ENCODE results near the gene TCF7. TPM values are rescaled to one million over a fixed set of nuclear protein-coding genes. Genes with fewer than 3 reads are reported as not detected.

Gene TCF7
- total RNA-seq, 1 donor from 2014 or later: 0.34 TPM

DNA sequence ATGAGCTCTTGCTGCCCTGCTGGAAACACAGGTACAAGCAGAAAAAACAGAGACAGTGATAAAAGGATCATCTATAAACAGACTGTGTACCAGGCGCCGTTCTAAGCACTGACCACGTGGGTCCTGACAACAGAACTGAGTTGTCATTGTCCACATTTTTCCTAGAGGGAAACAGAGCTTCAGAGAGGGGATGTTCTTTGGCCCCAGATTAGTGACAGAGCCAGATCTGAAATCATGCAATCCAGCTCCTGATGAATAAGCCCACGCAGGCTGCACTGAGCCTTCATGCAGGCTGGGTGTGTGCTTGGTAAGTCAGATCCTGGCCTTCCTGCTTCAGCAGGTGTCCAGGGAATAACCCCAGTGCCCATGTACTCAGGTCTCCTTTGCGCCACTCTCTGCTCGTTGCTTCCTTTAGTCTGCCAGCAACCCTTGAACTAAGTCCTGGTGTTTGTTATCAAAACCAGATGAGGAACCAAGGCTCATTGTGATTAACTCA, 22.8 kb upstream of the TCF7 start:
- no peak for DNase-seq

DNA sequence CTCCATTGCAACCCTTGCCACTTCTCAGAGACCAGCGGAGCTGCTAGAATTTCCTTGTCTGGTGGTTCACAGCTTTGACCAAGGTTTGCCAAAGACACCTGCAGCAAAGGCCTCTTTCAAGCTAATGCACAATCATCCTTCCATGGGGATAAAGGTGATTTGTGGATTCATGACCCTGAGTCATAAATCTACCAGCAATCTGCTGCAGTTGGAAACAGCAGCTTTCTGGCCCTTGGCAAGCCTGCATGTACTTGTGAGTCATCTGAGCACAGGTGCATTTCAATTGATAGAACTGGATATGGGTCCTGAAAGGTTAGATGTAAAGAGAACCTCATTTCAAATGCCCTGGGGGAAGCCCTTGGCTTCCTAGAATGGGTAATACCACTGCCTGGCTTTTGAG, 21.6 kb upstream of the TCF7 start:
- DNase-seq: peak; percentile 23

DNA sequence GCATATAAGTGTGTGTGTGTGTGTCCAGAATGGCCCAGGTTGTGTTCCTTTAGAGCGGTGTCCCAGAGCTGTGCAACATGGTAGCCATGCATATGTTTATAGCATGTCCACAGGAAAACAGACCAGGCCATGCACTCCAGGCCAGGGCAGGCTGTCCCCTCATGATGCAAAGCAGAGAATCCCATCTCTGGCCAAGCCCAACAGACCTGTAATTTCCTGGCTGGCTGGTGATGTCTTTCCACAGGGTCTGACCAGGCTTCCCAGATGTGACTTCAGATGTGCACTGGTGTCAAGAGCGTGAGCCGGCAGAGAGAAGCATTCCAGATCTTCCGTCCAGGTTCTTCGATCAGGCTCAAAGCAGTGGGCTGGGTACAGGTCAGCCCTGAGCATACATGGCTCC, 21.1 kb upstream of the TCF7 start:
- DNase-seq: no peak

DNA sequence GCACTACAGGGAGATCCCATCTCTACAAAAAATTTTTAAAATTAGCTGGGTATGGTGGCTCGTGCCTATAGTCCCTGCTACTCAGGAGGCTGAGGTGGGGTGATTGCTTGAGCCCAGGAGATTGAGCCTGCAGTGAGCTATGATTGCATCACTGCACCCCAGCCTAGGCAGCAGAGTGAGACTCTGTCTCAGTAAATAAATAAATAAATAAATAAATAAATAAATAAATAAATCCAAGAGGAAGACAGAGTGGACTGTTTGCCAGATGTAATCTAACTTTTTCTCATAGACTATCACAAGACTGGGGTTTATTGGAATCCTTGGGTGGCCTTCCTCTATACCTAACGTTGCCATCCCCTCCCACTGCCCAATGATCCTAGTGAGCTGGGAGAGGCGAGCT, 19.2 kb upstream of the TCF7 start:
- no peak for DNase-seq

DNA sequence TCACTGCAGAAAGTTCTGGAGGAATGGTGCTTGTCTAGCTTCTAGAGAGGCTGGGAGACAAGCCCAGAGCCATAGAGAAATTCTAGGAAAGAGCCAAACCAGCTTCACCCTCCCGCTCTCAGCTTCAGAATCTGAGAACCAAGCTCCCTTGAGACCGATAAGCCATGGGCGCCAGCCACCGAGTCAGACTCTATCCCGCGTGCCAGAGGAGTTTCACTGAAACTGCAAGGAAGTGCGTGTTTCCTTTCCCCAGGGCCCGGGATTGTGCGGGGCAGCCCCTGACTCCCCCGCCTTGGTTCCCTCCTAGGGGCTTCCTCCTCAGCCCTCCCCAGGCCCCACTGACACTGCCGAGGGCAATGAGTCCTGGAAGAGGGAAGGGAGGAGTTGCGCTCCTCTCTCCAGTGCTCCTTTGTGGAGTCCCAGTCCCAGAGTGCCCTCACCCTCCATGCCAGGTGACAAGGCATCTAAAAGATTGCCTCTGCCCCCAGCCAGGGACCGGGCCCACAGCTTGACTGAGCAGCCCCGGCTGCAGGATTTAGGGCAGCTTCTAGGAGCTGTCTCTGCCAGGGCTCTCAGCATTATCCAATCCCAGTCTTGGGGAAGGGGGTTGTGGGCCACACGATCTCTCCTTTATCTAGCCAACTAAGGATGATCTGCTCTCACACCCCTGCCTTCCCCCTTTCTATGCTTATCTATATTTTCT, 18.4 kb upstream of the TCF7 start:
- DNase-seq: no peak

DNA sequence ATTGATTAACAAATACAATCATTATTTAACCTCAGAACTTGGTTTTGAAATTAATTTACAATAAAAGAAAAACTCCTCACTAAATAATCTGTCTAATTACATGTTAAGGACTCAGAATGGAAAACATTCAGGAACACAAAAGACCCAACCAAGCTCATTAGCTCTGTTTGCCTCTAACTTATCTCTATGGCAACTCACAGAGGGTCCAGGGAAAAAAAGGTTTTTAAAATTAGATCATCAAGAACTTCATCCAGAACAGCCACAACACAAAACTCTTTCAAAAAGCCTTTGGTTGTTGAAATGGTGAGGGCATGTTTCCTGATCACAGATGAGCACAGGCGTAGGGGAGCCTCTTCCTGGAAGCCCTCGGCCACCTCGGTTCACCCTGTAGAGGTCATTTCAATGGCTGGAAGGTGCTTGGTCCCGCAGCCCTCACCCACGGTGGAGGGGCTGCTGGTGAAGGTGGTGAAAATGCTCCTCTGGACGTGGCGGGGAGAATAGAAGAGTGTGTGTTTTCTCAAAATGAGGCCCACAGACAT, 17.2 kb upstream of the TCF7 start:
- no peak for DNase-seq

DNA sequence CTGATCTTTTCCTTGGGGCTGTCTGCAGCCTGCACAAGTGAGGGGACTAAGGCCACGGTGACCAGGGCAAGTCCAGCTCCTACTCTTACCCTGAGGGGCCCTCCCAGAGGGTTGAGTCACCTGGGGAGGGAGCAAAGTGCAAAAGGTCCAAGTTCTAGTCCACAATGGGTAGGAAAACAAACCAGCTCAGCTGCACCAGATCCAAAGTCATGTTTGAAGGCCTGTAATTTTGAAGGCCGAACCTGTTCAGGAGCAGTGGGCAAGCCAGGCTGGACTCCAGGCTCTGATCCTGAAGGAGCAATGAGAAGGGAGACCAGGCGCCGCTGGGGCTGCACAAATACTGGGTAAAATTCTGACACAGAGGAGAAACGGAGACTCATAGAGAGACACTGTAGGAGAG, 15.8 kb upstream of the TCF7 start:
- DNase-seq: no peak

DNA sequence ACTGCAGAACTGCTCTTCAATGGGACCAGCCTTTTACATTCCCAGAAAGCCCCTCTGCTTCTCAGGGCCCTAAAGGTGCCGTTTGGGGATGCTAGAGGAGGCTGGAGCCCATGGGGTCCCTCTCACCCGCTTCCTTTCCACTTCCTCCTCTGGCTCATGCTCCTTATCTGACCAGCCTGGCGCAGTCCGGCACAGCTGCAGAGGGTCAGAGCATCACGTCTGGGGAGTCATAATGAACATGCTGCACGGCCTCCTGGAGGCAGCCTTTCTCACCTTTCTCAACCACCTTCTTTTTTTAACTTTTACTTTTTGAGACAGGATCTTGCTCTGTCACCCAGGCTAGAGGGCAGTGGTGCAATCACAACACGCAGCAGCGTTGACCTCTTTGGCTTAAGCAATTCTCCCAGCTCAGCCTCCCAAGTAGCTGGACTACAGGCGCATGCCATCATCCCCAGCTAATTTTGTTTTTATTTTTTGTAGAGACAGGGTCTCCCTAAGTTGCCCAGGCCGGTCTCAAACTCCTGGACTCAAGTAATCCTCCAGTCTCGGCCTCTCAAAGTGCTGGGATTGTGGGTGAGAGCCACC, 15.1 kb upstream of the TCF7 start:
- no peak for DNase-seq

DNA sequence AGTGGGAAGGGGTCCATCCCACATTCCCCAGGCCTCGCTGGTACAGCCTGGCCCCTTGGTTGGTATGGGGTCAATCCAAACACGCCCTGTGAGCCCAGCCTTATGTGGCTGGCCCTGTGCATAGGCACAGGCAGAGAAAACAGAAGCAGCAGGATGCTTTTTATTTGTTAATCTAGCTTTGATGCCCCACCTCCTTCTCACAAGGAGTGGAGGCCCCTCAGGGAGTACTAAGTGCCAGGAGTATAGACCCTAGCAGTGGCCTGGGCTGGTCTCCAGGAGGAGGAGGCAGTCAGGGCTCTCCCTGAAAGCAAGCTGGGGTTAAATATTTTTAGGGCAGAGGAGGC, 14.6 kb upstream of the TCF7 start:
- no peak for DNase-seq

DNA sequence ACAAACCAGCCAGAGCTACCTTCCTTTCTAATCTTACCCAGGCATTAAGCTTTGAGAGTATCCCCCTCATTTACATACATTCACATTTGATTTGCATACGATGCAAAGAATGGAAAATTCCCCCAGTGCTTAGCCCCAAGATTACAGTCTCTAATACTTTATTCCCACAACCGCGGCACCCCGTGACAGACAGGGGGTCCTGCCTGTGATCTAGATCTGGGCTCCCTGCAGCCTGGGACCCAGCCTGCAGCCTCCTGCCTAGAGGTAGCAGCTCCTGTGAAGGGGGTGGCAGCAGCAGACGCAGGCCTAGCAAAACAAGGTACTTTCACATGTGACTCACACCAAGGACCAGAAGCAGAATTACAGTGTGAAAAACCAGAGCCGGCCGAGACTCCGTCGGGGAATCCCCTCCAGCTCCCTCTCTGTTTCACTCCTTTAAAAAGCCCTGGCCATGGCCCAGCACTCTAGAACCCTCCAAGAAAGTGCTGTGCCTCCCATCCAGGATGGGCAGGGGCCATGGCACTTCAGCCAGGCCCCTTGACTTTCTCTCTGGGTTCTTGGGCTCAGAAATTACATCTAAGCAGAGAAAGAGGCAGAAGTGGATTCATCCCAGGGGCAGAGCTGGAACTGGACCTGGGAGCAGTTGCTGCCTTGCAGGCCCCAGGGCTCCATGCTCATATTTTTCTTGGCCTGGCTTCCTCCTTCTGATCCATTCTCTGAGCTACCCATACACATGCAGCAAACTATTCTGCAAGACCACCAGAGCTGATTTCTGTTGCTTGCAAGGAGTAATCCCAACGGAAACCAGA, 14.0 kb upstream of the TCF7 start:
- DNase-seq: peak; percentile 33

DNA sequence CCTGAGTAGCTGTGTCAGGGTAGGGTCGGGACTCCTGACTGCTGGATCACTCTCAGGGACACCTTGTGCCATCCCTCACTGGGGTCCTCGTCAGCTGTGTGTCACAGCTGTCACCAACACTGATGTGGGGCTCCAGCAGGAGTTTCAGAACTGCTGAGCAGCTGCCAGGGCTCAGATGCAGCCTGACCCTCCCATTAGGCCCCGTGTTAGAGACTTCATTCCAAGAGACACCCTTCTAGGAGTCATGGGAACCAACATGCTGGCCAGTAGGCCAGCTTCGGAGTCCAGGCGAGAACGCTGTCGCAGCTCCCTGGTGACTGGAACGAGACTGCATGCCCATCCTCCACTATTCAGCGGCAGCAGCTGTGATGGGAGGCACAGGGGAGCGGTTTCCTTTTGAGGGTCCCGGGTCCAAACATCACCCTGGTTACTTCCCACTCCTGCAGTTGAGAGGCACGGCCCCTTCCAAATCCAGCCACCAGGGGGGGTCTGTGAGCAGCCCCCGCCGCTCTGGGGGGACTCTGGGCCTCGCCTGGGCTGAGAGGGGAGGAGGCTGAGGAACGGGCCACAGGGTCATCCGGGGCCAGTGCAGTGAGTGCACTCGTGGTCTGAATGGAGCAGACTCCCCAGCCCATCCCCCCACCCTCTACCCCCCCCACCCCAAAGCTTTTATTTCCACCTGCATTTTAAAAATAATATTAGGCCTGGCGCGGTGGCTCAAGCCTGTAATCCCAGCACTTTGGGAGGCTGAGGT, 12.6 kb upstream of the TCF7 start:
- peak; percentile 67 for DNase-seq

DNA sequence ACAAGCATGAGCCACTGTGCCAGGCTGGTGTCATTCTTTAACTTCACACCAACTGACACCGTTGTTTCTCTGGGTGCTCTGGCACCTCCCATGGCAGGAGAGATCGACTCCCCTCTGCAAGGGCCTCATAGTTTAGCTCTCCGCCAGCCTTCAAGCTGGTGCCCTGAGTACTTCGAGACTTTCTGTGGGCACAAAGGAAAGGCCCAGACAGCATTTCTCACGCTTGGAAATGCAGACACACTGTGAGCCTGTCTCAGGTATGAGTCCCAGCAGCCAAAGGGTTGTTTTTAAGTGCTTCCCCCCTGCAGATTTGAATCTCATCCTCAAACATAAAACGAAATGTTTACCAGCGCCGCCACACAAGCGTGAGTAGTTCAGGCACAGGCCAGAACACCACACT, 11.1 kb upstream of the TCF7 start:
- DNase-seq: no peak

DNA sequence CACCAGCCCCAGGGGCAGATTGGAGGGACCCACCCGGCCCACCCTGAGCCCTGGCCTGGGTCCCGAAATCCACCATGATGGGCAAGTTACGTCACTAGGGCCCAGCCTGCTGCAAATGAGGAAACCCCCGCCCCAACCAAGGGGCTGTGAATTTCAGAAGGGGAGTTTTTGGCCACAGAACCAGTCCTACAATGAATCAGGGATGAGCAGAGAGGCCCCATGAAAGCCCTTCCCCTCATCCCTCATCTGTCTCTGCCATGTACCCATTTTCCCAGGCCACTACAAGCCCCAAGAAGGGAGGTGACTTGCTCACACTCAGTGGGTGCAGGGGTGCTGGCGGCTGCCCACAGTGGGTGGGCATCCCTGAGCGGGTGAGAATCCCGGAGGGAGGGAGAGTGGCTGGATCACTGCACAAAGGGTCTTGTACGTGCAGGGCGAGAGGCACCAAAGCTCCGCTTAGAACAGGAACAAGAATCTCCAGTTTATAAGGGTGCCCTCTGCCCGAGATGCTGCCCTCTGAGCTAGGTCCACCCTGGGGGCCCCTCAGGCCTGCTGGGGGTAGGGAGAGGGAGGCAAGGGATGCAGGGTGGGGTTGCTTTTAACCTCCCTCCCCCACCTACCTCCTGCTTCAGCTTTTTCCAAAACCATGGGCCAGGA, 10.4 kb upstream of the TCF7 start:
- no peak for DNase-seq

DNA sequence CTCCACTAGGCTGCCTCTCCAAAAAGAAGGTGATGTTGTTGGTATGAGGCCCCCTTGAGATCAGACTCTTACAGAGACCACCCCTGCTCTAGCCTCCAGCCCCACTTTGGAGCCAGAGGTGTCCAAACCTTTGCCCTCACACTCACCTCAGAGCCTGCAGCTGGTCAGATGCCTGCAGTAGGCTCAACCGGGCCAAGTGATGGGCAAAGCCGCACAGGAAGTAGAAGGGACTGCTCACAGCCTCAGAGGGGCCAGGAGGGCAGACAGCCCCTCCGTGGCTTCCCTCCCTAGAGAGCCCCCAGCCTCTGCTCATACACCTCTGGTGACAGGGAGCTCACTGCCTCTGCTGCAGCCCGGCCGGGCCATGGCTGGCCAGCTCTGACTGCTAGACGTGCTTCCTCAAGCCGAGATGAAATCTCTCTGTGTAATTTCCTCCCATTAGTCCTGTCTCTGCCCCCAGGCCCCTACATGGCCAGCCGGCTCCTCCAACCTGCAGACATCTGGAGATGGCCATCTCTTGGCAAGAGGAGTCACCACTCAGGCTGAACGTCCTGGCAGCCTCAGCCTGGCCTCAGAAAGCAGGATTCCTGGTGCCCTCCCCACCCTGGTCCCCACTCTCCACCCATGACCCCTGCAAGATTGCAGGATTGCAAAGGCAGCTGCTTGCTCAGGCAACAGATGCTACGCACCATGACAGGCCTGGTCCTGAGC, 7.3 kb upstream of the TCF7 start:
- no peak for DNase-seq

DNA sequence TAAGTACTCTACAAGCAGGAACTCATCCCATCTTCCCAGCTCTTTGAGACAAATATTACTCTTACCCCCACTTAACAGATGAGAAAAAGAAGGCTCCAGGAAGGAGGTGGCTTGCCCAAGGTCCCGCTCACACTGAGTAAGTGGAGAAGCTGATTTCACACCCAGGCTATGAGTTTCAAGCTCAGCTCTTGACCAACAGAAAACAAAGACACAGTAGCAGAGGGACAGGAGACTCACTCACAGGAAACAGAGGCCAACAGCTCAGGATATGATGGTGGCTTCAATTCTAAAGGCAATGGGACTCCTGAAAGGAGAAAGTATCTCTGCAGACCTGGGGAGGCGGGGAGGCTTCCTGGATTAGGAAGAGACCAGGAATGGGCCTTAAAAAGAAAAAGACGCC, 6.7 kb upstream of the TCF7 start:
- no peak for DNase-seq

DNA sequence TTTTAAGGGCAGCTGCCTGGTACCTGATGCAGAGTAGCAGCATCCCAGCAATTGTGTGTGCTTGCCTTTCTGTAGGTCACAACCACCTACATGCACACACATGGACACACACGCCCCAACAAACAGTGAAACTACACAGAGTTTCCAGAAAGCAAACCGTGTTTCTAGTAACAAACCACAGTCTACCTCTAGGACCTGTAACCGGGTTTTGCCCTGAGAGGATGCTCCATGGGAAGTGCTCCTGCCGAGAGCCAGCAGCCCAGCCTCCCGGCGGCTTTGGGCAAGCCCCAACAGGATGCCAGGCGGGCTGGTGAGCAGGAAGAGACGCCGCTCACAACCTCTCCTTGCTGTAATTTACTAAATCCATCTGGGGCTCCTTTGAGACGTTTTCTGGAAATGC, 4.1 kb upstream of the TCF7 start:
- no peak for DNase-seq

DNA sequence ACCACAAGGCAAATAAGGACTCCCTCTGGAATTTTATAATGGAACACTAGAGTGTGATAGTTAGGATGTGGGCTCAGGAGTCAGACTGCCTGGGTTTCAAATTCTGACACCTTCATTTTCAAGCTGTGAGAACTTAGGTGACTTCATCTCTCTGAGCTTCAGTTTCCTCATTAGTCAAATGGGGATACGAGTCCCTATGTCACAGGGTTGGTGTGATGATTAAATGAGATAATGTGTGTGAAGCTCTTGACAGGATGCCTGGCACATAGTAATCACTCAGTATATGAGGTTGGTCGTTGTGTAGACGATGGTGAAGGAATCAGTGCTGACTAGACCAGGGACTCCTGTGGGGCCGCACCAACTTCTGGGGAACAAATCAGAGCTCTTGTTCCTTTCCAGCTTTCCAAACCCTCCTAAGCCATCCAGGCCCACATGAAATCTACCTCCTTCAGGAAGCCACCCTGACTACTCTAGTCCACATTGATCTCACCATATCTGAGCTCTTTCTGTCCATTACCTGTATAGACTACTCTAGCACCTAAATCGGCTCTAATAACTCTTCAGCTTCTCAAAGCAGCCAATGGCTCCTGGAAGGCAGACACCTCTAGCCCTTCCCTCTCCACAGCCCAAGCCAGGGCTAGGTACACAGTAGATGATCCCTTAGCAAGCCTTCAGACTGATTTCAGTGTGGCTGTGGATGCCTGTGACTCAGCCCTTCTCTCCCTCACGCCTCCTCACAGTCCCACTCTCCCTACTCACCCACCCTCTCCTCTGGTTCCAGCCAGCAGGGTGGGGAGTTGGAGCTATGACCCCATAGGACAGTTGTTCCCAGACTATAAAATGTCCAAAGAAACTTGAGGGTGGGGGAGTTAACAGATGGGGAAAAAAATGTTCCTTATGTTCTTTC, 2.5 kb upstream of the TCF7 start:
- DNase-seq: no peak

DNA sequence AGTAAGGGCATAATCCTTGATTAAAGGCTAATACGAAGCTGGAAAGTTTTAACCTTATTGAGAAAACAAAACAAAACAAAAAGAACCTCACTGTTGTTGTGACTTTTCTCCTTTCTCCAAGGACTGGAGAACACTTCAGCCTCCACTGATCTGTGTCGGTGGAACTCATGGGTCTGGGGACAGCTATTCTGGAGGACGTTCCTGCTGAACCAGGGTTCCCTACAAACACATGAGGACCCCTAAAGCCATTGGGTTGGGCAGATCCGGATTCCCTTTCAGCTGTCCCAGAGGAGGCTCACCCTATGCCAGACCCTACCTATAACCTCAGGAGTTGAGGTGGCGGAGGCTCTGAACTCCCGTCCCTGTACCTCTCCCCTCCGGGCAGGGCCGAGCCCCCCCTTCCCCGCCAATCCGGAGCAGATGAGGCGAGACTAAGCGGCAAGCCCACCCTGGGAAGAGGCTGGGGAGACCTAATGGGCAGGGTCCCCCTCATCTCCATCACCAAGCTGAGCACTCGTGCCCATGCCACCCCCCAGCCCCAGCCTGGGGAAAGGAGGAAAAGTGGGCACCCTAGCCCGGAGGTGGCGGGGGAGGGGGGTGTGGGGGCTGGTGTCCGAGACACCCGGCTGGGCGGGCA, 1.6 kb upstream of the TCF7 start:
- DNase-seq: no peak

DNA sequence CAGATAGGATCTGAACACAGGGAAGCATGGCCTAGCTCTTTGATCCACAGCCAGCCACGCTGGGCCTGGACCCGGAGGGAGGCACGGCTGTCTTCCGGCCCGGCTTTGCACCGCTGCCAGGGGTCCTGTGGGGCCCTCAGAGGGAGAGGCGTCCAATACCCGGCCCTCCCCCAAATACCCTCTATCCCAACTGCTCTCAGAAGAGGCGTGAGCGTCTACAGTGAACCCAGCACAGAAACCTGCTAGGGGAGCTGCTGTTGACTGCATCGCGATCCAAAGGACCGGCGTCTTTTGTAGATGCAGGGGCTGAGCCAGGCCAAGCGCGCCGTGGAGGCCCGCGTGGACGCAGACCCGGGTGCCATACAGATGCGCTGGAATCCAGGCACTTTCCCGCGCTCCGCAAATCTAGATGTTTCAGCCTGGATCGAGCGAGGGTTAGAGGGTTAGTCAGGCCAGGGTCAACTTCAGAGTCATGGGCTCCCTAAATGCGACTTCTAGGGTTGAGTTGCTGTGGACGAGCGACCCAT, 1.1 kb upstream of the TCF7 start:
- DNase-seq: no peak

All from dermis blood vessel endothelial cell (primary cell).